Gastrocnemius medialis (tissue), 4 donors: Measurements from ENCODE around the gene WDFY4. TPM values are rescaled to one million over a fixed set of nuclear protein-coding genes. Genes with fewer than 3 reads are reported as not detected.

Experiments used
- ATAC-seq, 2 donors: fragments of 150-250 bp; one replicate each; pipeline ENCODE4 v1.9.1; 2016
- DNase-seq, 2 donors: peaks; one replicate each; pipeline ENCODE4 v3.0.0-alpha.2; 2019
- H3K27ac ChIP-seq, 4 donors: fragments of 200-600 bp; sonication (generic); 1 replicate in 1 of 4; 2 replicates in 3 of 4; pipeline ENCODE4 v1.5.1; 2016 to 2018; ENCODE audit warnings: mild to moderate bottlenecking in 2 of 4, moderate library complexity in 1 of 4
- H3K27me3 ChIP-seq, 3 donors: fragments of 200-600 bp; sonication (generic) in 2 of 3; 1 replicate in 1 of 3; 2 replicates in 2 of 3; pipeline versions ENCODE4 v1.5.1 to v1.6.0; 2016 to 2019; ENCODE audit warnings: mild to moderate bottlenecking in 1 of 3, moderate library complexity in 1 of 3
- H3K36me3 ChIP-seq, 2 donors: fragments of 200-600 bp; sonication (generic) in 1 of 2; one replicate each; pipeline ENCODE4 v1.5.1; 2017 to 2018
- H3K4me1 ChIP-seq, 2 donors: fragments of 200-600 bp; sonication (generic) in 1 of 2; one replicate each; pipeline ENCODE4 v1.5.1; 2016 to 2017; ENCODE audit warnings: mild to moderate bottlenecking in 2 of 2
- H3K4me3 ChIP-seq, 4 donors: fragments of 200-600 bp; sonication (generic) in 3 of 4; 1 replicate in 1 of 4; 2 replicates in 3 of 4; pipeline ENCODE4 v1.5.1; 2016 to 2019; ENCODE audit warnings: mild to moderate bottlenecking in 2 of 4
- H3K9me3 ChIP-seq, 3 donors: fragments of 200-600 bp; sonication (generic) in 2 of 3; 1 replicate in 1 of 3; 2 replicates in 2 of 3; pipeline ENCODE4 v1.5.1; 2016 to 2019
- CTCF ChIP-seq, 5 experiments: fragments of 450-650 bp in 3 of 5; fragments of 200-600 bp in 2 of 5; sonication (generic) in 2 of 5; IDR thresholded peaks in 4 of 5; conservative IDR thresholded peaks in 1 of 5; 1 replicate in 4 of 5; 2 replicates in 1 of 5; pipeline ENCODE4 v1.5.1; 2016 to 2019; ENCODE audit warnings: antibody characterized with exemption in 5 of 5, mild to moderate bottlenecking in 3 of 5, moderate library complexity in 3 of 5
- POLR2A ChIP-seq, 2 donors: fragments of 450-650 bp; IDR thresholded peaks; one replicate each; pipeline ENCODE4 v1.6.1; 2017; ENCODE audit warnings: antibody characterized with exemption in 2 of 2, mild to moderate bottlenecking in 2 of 2, moderate library complexity in 2 of 2
- in situ Hi-C, 4 donors: fragments of 200-750 bp; cut with MboI; loops; one replicate each; pipeline versions ENCODE4 v1.15.0 to v1.8.0; 2017; ENCODE audit warnings: low sequenced_read_pairs in 4 of 4
- intact Hi-C: fragments of 100-400 bp; cut with DNase I; formaldehyde crosslinking; loops from one replicate; pipeline ENCODE4 v1.15.1; 2023; ENCODE audit warnings: low total_unique reads
- total RNA-seq, 4 donors: library from RNA; depleted of rRNA; stranded (reverse); fragments of >200 nt; gene quantifications; one replicate each; pipeline versions ENCODE4 v1.1.0 to v1.2.3, GENCODE V29; 2016

WDFY4 gene
- total RNA-seq, 4 donors from 2014 or later = 0.29 to 0.94 (median 0.59) TPM

GRCh38 chr10:48946332-48946731, 261.7 kb downstream of the WDFY4 start:
- intact Hi-C loops = no loop called here
- Histone ChIP-seq H3K4me1 (no peaks in the 10 kb centered on the region), H3K27ac (no peak overlapping the region), H3K9me3 (no peaks in the 10 kb centered on the region), H3K36me3 (no peaks in the 10 kb centered on the region), H3K27me3 (peaks cover 0 to 2% (median 0%) of the 10 kb centered on the region in 3 donors), H3K4me3 (no peak overlapping the region)
- ATAC-seq (no peak), DNase-seq (no peak)
- TF ChIP-seq CTCF (IDR thresholded peaks at IDR 0.05 in 4 of 5, conservative IDR thresholded peaks at IDR 0.05 in 1 of 5) = no peak
- no peak for TF ChIP-seq POLR2A (IDR thresholded peaks at IDR 0.05)
- in situ Hi-C loops = no loop called here

- intact Hi-C loops = no loop called here
- in situ Hi-C loops = no loop called here
- Histone ChIP-seq H3K9me3 (no peaks in the 10 kb centered on the region), H3K4me3 (no peak overlapping the region), H3K36me3 (no peaks in the 10 kb centered on the region), H3K4me1 (no peaks in the 10 kb centered on the region), H3K27ac (no peak overlapping the region), H3K27me3 (peaks cover 0 to 2% (median 0%) of the 10 kb centered on the region in 3 donors)
- no peak for DNase-seq
- no peak for TF ChIP-seq POLR2A (IDR thresholded peaks at IDR 0.05)
- TF ChIP-seq CTCF (IDR thresholded peaks at IDR 0.05 in 4 of 5, conservative IDR thresholded peaks at IDR 0.05 in 1 of 5) = no peak
- ATAC-seq = no peak
Observed at GRCh38 chr10:48946891-48947500, 262.3 kb downstream of the WDFY4 start.

GRCh38 chr10:48947690-48948469, 263.2 kb downstream of the WDFY4 start:
- ATAC-seq = no peak

GRCh38 chr10:48948470-48949037, 263.9 kb downstream of the WDFY4 start:
- no peak for TF ChIP-seq CTCF (IDR thresholded peaks at IDR 0.05 in 4 of 5, conservative IDR thresholded peaks at IDR 0.05 in 1 of 5)
- no peak for TF ChIP-seq POLR2A (IDR thresholded peaks at IDR 0.05)
- H3K27ac ChIP-seq = no peak overlapping the region
- intact Hi-C loops = no loop called here
- DNase-seq (no peak), ATAC-seq (no peak)
- no peaks in the 10 kb centered on the region for H3K36me3 ChIP-seq
- H3K27me3 ChIP-seq = peaks cover 0 to 2% (median 0%) of the 10 kb centered on the region in 3 donors
- H3K9me3 ChIP-seq = no peaks in the 10 kb centered on the region
- no peaks in the 10 kb centered on the region for H3K4me1 ChIP-seq
- in situ Hi-C loops = no loop called here
- no peak overlapping the region for H3K4me3 ChIP-seq

More at GRCh38 chr10:48947690-48948469, 263.2 kb downstream of the WDFY4 start:
- DNase-seq = no peak
- Histone ChIP-seq H3K4me1 (no peaks in the 10 kb centered on the region), H3K9me3 (no peaks in the 10 kb centered on the region), H3K4me3 (no peak overlapping the region), H3K27ac (no peak overlapping the region), H3K27me3 (peaks cover 0 to 2% (median 0%) of the 10 kb centered on the region in 3 donors), H3K36me3 (no peaks in the 10 kb centered on the region)
- in situ Hi-C loops = no loop called here
- intact Hi-C loops = no loop called here
- no peak for TF ChIP-seq POLR2A (IDR thresholded peaks at IDR 0.05)
- TF ChIP-seq CTCF (IDR thresholded peaks at IDR 0.05 in 4 of 5, conservative IDR thresholded peaks at IDR 0.05 in 1 of 5) = no peak
